HCT116 (cell line): ENCODE data around the gene SLC12A1. TPM values are rescaled to one million over a fixed set of nuclear protein-coding genes. Genes with fewer than 3 reads are reported as not detected.

Source experiments
- SIN3A ChIP-seq: IDR thresholded peaks from 2 replicates; pipeline ENCODE4 v1.6.1; 2012; ENCODE audit warnings: low read depth
- ZBTB33 ChIP-seq: IDR thresholded peaks from 2 replicates; pipeline ENCODE4 v1.6.1; 2011; ENCODE audit warnings: mild to moderate bottlenecking, low read length, moderate library complexity; ENCODE audit not compliant: insufficient replicate concordance; ENCODE audit errors: extremely low read depth
- total RNA-seq: library from RNA; stranded (reverse); gene quantifications from one replicate; pipeline ENCODE4 v1.2.1, GENCODE V29; 2021; ENCODE audit not compliant: unreplicated experiment

The SLC12A1 gene
- total RNA-seq, 1 experiment from 2014 or later, result not detected

- TF ChIP-seq ZBTB33 (no peak), SIN3A (no peak)
- TF ChIP-seq, all 23 proteins: peak for 2
Observed at GRCh38 chr15:48352474-48353072, 146.5 kb downstream of the SLC12A1 start (continued).

Other genes starting within 250 kb of the SLC12A1 start
- not detected for gene SLC24A5, start 85.3 kb upstream of the SLC12A1 start, total RNA-seq
- 0.69 TPM for gene MYEF2, start 28.0 kb upstream of the SLC12A1 start, total RNA-seq
- not detected for gene CTXN2, start 14.6 kb upstream of the SLC12A1 start, total RNA-seq
- 130 TPM for gene DUT, start 125.1 kb downstream of the SLC12A1 start, total RNA-seq